ENCODE measurements around the gene C14orf93. TPM values are rescaled to one million over a fixed set of nuclear protein-coding genes. Genes with fewer than 3 reads are reported as not detected.

C14orf93 gene
- polyA plus RNA-seq, 1 experiment, result 8.4 TPM

DNA sequence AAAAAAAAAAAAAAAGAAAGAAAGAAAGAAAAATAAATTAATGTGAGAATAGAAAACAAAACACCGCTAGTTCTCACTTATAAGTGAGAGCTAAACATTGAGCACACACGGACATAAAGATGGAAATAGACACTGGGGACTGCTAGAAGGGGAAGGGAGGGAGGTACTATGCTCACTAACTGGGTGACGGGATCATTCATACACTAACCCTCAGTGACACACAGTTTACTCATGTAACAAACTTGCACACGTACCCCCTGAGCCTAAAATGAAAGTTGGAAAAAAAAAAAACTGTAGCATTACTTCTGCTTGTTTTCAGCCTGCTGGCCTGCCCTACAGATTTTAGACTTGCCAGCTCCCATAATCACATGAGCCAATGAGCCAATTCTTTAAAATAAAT is 70.3 kb downstream of the C14orf93 start:
- CTCF ChIA-PET, result interaction anchor here (0.6 to 2.1 kb wide), 8 partner anchors 8 to 1169 kb away, joined by 3 to 13 read pairs (median 4); no protein-coding TSS in a partner anchor
- POLR2A ChIA-PET, result interaction anchor here (0.6 to 1.1 kb wide), 4 partner anchors 17 to 1478 kb away, joined by 3 to 7 read pairs (median 4); no protein-coding TSS in a partner anchor
- Histone ChIP-seq H3K4me3 (ENCODE audit: low read depth, low read length) (no peak overlapping the region), H3K27ac (ENCODE audit: low read depth, low read length) (peak overlapping the region; percentile 31), H3K27me3 (ENCODE audit: control insufficient read depth, insufficient read depth, low read length) (no peaks in the 10 kb centered on the region), H3K9me3 (ENCODE audit: control insufficient read depth, insufficient read depth, low read length) (no peaks in the 10 kb centered on the region)
- TF ChIP-seq, protein P1, sequence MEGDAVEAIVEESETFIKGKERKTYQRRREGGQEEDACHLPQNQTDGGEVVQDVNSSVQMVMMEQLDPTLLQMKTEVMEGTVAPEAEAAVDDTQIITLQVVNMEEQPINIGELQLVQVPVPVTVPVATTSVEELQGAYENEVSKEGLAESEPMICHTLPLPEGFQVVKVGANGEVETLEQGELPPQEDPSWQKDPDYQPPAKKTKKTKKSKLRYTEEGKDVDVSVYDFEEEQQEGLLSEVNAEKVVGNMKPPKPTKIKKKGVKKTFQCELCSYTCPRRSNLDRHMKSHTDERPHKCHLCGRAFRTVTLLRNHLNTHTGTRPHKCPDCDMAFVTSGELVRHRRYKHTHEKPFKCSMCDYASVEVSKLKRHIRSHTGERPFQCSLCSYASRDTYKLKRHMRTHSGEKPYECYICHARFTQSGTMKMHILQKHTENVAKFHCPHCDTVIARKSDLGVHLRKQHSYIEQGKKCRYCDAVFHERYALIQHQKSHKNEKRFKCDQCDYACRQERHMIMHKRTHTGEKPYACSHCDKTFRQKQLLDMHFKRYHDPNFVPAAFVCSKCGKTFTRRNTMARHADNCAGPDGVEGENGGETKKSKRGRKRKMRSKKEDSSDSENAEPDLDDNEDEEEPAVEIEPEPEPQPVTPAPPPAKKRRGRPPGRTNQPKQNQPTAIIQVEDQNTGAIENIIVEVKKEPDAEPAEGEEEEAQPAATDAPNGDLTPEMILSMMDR (IDR thresholded peaks at IDR 0.05; ENCODE audit: low read depth, low read length), result no peak
- peak; percentile 30 for DNase-seq (ENCODE audit: low read depth, low spot score)

Other genes with a start within 250 kb of the C14orf93 start
- 181 and 198 TPM in 2 replicates for gene OXA1L, start 243.5 kb downstream of the C14orf93 start, polyA plus RNA-seq (2011; rRNA removed)
- 7.5 and 7.7 TPM in 2 replicates for gene SLC7A7, start 194.7 kb downstream of the C14orf93 start, polyA plus RNA-seq (2011; rRNA removed)
- gene MRPL52, start 180.3 kb downstream of the C14orf93 start, polyA plus RNA-seq (2011; rRNA removed), result 71.8 and 78.1 TPM in 2 replicates
- gene MMP14, start 173.6 kb downstream of the C14orf93 start, polyA plus RNA-seq (2011; rRNA removed), result 365 and 448 TPM in 2 replicates
- gene LRP10, start 138.4 kb downstream of the C14orf93 start, polyA plus RNA-seq (2011; rRNA removed), result 87.8 and 125 TPM in 2 replicates
- gene REM2, start 126.9 kb downstream of the C14orf93 start, polyA plus RNA-seq (2011; rRNA removed), result 0.06 and 0.19 TPM in 2 replicates
- gene RBM23, start 91.0 kb downstream of the C14orf93 start, polyA plus RNA-seq (2011; rRNA removed), result 46.2 and 47.2 TPM in 2 replicates
- gene PRMT5, start 80.8 kb downstream of the C14orf93 start, polyA plus RNA-seq (2011; rRNA removed), result 125 and 133 TPM in 2 replicates
- gene HAUS4, start 53.1 kb downstream of the C14orf93 start, polyA plus RNA-seq (2011; rRNA removed), result 22.7 and 25.4 TPM in 2 replicates
- gene AJUBA, start 27.6 kb downstream of the C14orf93 start, polyA plus RNA-seq (2011; rRNA removed), result 77.0 and 82.9 TPM in 2 replicates
- 282 and 292 TPM in 2 replicates for gene PSMB5, start 24.8 kb upstream of the C14orf93 start, polyA plus RNA-seq (2011; rRNA removed)
- gene PSMB11, start 32.1 kb upstream of the C14orf93 start, polyA plus RNA-seq (2011; rRNA removed), result not detected in 2 replicates
- 10.1 and 11.0 TPM in 2 replicates for gene CDH24, start 47.4 kb upstream of the C14orf93 start, polyA plus RNA-seq (2011; rRNA removed)
- 158 and 173 TPM in 2 replicates for gene ACIN1, start 85.0 kb upstream of the C14orf93 start, polyA plus RNA-seq (2011; rRNA removed)
- gene C14orf119, start 85.4 kb upstream of the C14orf93 start, polyA plus RNA-seq (2011; rRNA removed), result 119 and 128 TPM in 2 replicates
- gene CIROP, start 94.8 kb upstream of the C14orf93 start, polyA plus RNA-seq (2011; rRNA removed), result 0.07 and 0.12 TPM in 2 replicates
- not detected in 2 replicates for gene CEBPE, start 109.1 kb upstream of the C14orf93 start, polyA plus RNA-seq (2011; rRNA removed)
- gene SLC7A8, start 173.5 kb upstream of the C14orf93 start, polyA plus RNA-seq (2011; rRNA removed), result 0.78 and 1.4 TPM in 2 replicates
- not detected in 2 replicates for gene RNF212B, start 227.8 kb upstream of the C14orf93 start, polyA plus RNA-seq (2011; rRNA removed)